Measurements from ENCODE around the gene MRPS18A. TPM values are rescaled to one million over a fixed set of nuclear protein-coding genes. Genes with fewer than 3 reads are reported as not detected.
A peak's percentile ranks its signal among the peaks of the same experiment; 100 is the strongest.

Gene MRPS18A
- total and polyA plus RNA-seq, 2 of the 8 experiments (the other 6 are each of a cell fraction or from before 2014, with no cell fraction given) = 48.3 to 121 TPM

DNA sequence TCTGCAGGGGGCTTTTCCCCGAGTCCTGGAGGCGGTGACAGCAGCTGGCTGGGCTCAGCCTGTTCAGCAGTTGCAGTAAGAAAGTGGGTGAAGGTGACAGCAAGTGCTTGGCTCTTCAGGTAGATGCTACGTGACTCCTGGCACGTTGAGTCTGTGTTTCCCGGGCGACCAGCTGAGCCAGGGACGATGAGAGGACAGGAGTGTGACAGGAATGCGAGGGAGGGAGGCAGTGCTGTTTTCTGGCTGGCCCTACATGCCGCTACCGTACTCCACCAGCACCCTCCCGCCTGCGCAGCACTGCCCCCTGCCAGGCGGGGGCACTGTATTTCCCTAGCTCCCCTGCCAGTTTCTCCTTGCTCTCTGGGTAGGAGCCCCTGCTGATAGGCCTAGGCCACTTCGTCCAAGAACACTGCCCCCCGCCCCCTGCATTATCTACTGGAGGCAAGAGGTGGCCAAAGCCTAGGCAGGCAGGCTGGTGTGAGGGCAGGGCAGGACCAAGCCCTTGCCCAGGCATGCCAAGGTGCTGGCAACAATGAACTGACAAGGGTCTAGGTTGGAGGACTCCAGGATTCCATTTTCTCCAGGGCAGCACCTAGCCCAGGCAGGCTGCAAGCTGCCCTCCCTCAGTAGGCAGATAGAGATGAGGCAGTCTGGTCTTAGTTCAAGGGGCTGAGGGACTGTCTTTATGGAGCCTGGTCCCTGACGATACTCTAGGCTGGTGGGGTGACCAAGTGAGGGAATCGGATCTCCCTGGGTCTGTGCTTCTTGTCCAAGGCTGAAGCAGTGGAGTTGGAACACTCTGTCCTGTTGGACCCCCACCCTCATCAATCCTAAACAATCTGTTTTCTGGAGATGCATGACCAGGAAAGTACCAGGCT lies 19.2 kb downstream of the MRPS18A start (continued):
- TF ChIP-seq MAFK (IDR thresholded peaks at IDR 0.05; ENCODE audit: low read depth, low read length) = no peak
- no peak for TF ChIP-seq CBX8 (IDR thresholded peaks at IDR 0.05; ENCODE audit: borderline replicate concordance, low read depth, low read length)
- no peak for TF ChIP-seq CHD2 (IDR thresholded peaks at IDR 0.05; ENCODE audit: low read length)
- no peak for TF ChIP-seq SP2 (IDR thresholded peaks at IDR 0.05; ENCODE audit: low read length)
- no peak for TF ChIP-seq SP1 (IDR thresholded peaks at IDR 0.05; ENCODE audit: low read depth, low read length)
- TF ChIP-seq TAF1 (IDR thresholded peaks at IDR 0.05; ENCODE audit: low read depth, low read length) = no peak
- TF ChIP-seq BACH1 (IDR thresholded peaks at IDR 0.05; ENCODE audit: low read length) = no peak
- peak in 1 of 2 experiments; percentile 59; a peak in 1 of 3 replicates for TF ChIP-seq POLR2A (IDR thresholded peaks at IDR 0.05; ENCODE audit: control extremely low read depth in 1 of 2, low read depth in 2 of 2, low read length in 2 of 2)
- no peak for TF ChIP-seq NANOG (IDR thresholded peaks at IDR 0.05; ENCODE audit: insufficient read depth, low read depth, low read length, poor library complexity, severe bottlenecking)
- no peak for TF ChIP-seq CHD1 (IDR thresholded peaks at IDR 0.05; ENCODE audit: low read depth, low read length)
- no peak for TF ChIP-seq RXRA (IDR thresholded peaks at IDR 0.05; ENCODE audit: insufficient read depth, low read depth, low read length)
- TF ChIP-seq RAD21 (IDR thresholded peaks at IDR 0.05 in 1 of 2, conservative IDR thresholded peaks at IDR 0.05 in 1 of 2; ENCODE audit: low read depth in 2 of 2, low read length in 2 of 2) = peak; percentile 33 to 44; a peak in 3 of 4 replicates
- no peak for TF ChIP-seq TAF7 (optimal IDR thresholded peaks at IDR 0.05; ENCODE audit: borderline replicate concordance, low read depth, low read length)
- TF ChIP-seq KDM1A (IDR thresholded peaks at IDR 0.05; ENCODE audit: borderline replicate concordance, low read length) = no peak
- TF ChIP-seq TCF12 (IDR thresholded peaks at IDR 0.05; ENCODE audit: low read depth, low read length) = no peak
- no peak for TF ChIP-seq FOSL1 (IDR thresholded peaks at IDR 0.05; ENCODE audit: insufficient read depth, low read depth, low read length)
- no peak for TF ChIP-seq YY1 (IDR thresholded peaks at IDR 0.05; ENCODE audit: low read depth, low read length)

All from H1 (cell line).